Tibial nerve (tissue), 4 donors: ENCODE results near the gene PDK4. TPM values are rescaled to one million over a fixed set of nuclear protein-coding genes. Genes with fewer than 3 reads are reported as not detected.

ENCODE experiments used
- DNase-seq, 2 donors: peaks; one replicate each; pipeline ENCODE4 v3.0.0-alpha.2; 2019; ENCODE audit warnings: low spot score in 2 of 2
- H3K27ac ChIP-seq, 4 donors: fragments of 200-600 bp; sonication (generic) in 3 of 4; one replicate each; pipeline ENCODE4 v1.5.1; 2017 to 2019; ENCODE audit warnings: mild to moderate bottlenecking in 1 of 4
- H3K27me3 ChIP-seq, 2 donors: fragments of 200-600 bp; sonication (generic) in 1 of 2; one replicate each; pipeline versions ENCODE4 v1.5.1 to v1.6.0; 2017 to 2019
- H3K36me3 ChIP-seq, 3 donors: fragments of 200-600 bp; sonication (generic); one replicate each; pipeline ENCODE4 v1.5.1; 2018 to 2019
- H3K4me1 ChIP-seq, 4 donors: fragments of 200-600 bp; sonication (generic) in 3 of 4; one replicate each; pipeline ENCODE4 v1.5.1; 2017 to 2019
- H3K4me3 ChIP-seq, 4 donors: fragments of 200-600 bp; sonication (generic) in 3 of 4; one replicate each; pipeline ENCODE4 v1.5.1; 2017 to 2019; ENCODE audit warnings: mild to moderate bottlenecking in 1 of 4, moderate library complexity in 1 of 4
- H3K9me3 ChIP-seq, 4 donors: fragments of 200-600 bp; sonication (generic) in 3 of 4; one replicate each; pipeline ENCODE4 v1.5.1; 2017 to 2019
- CTCF ChIP-seq, 5 experiments: fragments of 200-600 bp in 3 of 5; fragments of 450-650 bp in 2 of 5; sonication (generic) in 3 of 5; IDR thresholded peaks; one replicate each; pipeline ENCODE4 v1.5.1; 2016 to 2019; ENCODE audit warnings: antibody characterized with exemption in 5 of 5, mild to moderate bottlenecking in 3 of 5, moderate library complexity in 2 of 5
- EP300 ChIP-seq, 2 donors: sonication (generic); formaldehyde crosslinking; IDR thresholded peaks; one replicate each; pipeline ENCODE4 v1.6.1; 2017; ENCODE audit warnings: antibody characterized with exemption in 2 of 2, mild to moderate bottlenecking in 1 of 2
- POLR2A ChIP-seq, 2 donors: fragments of 450-650 bp; IDR thresholded peaks; one replicate each; pipeline ENCODE4 v1.6.1; 2017; ENCODE audit warnings: antibody characterized with exemption in 2 of 2, mild to moderate bottlenecking in 2 of 2, moderate library complexity in 2 of 2
- WGBS, 2 donors: methylation state at CpG; one replicate each; pipeline ENCODE4 v1.1.5; 2018; 5-methylcytosine and 5-hydroxymethylcytosine counted together
- total RNA-seq, 4 donors: library from RNA; depleted of rRNA; stranded (reverse); fragments of >200 nt; gene quantifications; one replicate each; pipeline ENCODE4 v1.1.0, GENCODE V29; 2016

PDK4 gene
- total RNA-seq, 4 donors from 2014 or later: 490 to 939 (median 827) TPM

- WGBS, 2 donors: 95 to 96% methylated on average over 7 of the region's 7 CpGs
- Histone ChIP-seq H3K36me3 (peaks cover 0 to 19% (median 0%) of the 10 kb centered on the region in 3 donors), H3K9me3 (no peaks in the 10 kb centered on the region), H3K4me1 (peaks cover 0 to 10% (median under 1%) of the 10 kb centered on the region in 4 donors), H3K4me3 (no peak overlapping the region), H3K27me3 (no peaks in the 10 kb centered on the region), H3K27ac (no peak overlapping the region)
- no peak for DNase-seq
- TF ChIP-seq POLR2A (IDR thresholded peaks at IDR 0.05) (no peak), CTCF (IDR thresholded peaks at IDR 0.05) (no peak), EP300 (IDR thresholded peaks at IDR 0.05) (no peak)
Observed at GRCh38 chr7:95579318-95579717, 17.0 kb downstream of the PDK4 start.

- Histone ChIP-seq H3K9me3 (no peaks in the 10 kb centered on the region), H3K4me1 (peaks cover 0 to 4% (median 0%) of the 10 kb centered on the region in 4 donors), H3K36me3 (peaks cover 0 to 10% (median 0%) of the 10 kb centered on the region in 3 donors), H3K4me3 (no peak overlapping the region), H3K27me3 (no peaks in the 10 kb centered on the region), H3K27ac (peak overlapping the region in 1 of 4 donors; percentile 16)
- no peak for TF ChIP-seq POLR2A (IDR thresholded peaks at IDR 0.05)
- no peak for TF ChIP-seq CTCF (IDR thresholded peaks at IDR 0.05)
- no peak for TF ChIP-seq EP300 (IDR thresholded peaks at IDR 0.05)
- DNase-seq: no peak
- WGBS, 2 donors: 45 to 47% methylated on average over 3 of the region's 3 CpGs
Observed at GRCh38 chr7:95578299-95578855, 17.9 kb downstream of the PDK4 start.

- Histone ChIP-seq H3K27me3 (no peaks in the 10 kb centered on the region), H3K9me3 (no peaks in the 10 kb centered on the region)
- 80 to 85% methylated on average over 5 of the region's 5 CpGs for WGBS, 2 donors
Observed at GRCh38 chr7:95577137-95577536, 19.2 kb downstream of the PDK4 start.

GRCh38 chr7:95569720-95570119 lies 26.6 kb downstream of the PDK4 start:
- DNase-seq: no peak
- WGBS, 2 donors: 75 to 89% methylated on average over 2 of the region's 2 CpGs
- Histone ChIP-seq H3K4me1 (no peaks in the 10 kb centered on the region), H3K4me3 (no peak overlapping the region), H3K9me3 (no peaks in the 10 kb centered on the region), H3K27ac (no peak overlapping the region), H3K27me3 (no peaks in the 10 kb centered on the region), H3K36me3 (no peaks in the 10 kb centered on the region)
- no peak for TF ChIP-seq EP300 (IDR thresholded peaks at IDR 0.05)
- no peak for TF ChIP-seq CTCF (IDR thresholded peaks at IDR 0.05)
- TF ChIP-seq POLR2A (IDR thresholded peaks at IDR 0.05): no peak

More at GRCh38 chr7:95577137-95577536, 19.2 kb downstream of the PDK4 start:
- no peak overlapping the region for H3K27ac ChIP-seq
- DNase-seq: no peak
- H3K4me1 ChIP-seq: peaks cover 0 to 4% (median 0%) of the 10 kb centered on the region in 4 donors
- H3K36me3 ChIP-seq: no peaks in the 10 kb centered on the region
- TF ChIP-seq EP300 (IDR thresholded peaks at IDR 0.05) (no peak), CTCF (IDR thresholded peaks at IDR 0.05) (no peak), POLR2A (IDR thresholded peaks at IDR 0.05) (no peak)
- no peak overlapping the region for H3K4me3 ChIP-seq

GRCh38 chr7:95560674-95561073 lies 35.6 kb downstream of the PDK4 start:
- 59 to 76% methylated on average over 2 of the region's 2 CpGs for WGBS, 2 donors
- peaks cover 0 to 5% (median 0%) of the 10 kb centered on the region in 4 donors for H3K4me1 ChIP-seq

More at GRCh38 chr7:95560674-95561073, 35.6 kb downstream of the PDK4 start:
- DNase-seq: no peak
- Histone ChIP-seq H3K9me3 (no peaks in the 10 kb centered on the region), H3K27me3 (no peaks in the 10 kb centered on the region), H3K36me3 (no peaks in the 10 kb centered on the region), H3K4me3 (no peak overlapping the region), H3K27ac (peak overlapping the region in 1 of 4 donors; percentile 37)
- TF ChIP-seq EP300 (IDR thresholded peaks at IDR 0.05) (no peak), POLR2A (IDR thresholded peaks at IDR 0.05) (no peak), CTCF (IDR thresholded peaks at IDR 0.05) (no peak)
